Endothelial cell of umbilical vein (primary cell): ENCODE results near the gene MAP2K5. TPM values are rescaled to one million over a fixed set of nuclear protein-coding genes. Genes with fewer than 3 reads are reported as not detected.

Source experiments
- BruUV-seq: library from RNA; stranded (reverse); fragments of 400-500 nt; replicated peaks from 2 replicates; lab custom pipeline; 2021; lab: Mats Ljungman, UMichigan
- CTCF ChIA-PET: fragments of 300-600, 350-600 bp; sonication (Branson Sonifier 250); formaldehyde crosslinking; loops from one replicate; lab custom pipeline; 2021; ENCODE audit warnings: antibody characterized with exemption, inconsistent platforms; lab: Charles Lee
- POLR2A ChIA-PET: fragments of 300-600, 350-600 bp; sonication (Branson Sonifier 250); formaldehyde crosslinking; loops from one replicate; lab custom pipeline; 2021; ENCODE audit warnings: antibody characterized with exemption, inconsistent platforms; lab: Charles Lee
- DNase-seq: peaks from one replicate; pipeline ENCODE4 v3.0.0-alpha.2; 2011; ENCODE audit warnings: low read depth, low spot score
- FAIRE-seq: peaks from 2 replicates; lab custom pipeline; 2011; peaks lifted over from hg19 to GRCh38; lab: Jason Lieb, UNC
- H2AFZ ChIP-seq: 2 replicates; pipeline ENCODE4 v1.6.0; 2012; ENCODE audit warnings: low read depth, low read length, control low read depth, inconsistent platforms
- H3K27ac ChIP-seq: 2 replicates; pipeline ENCODE4 v1.5.1; 2011; ENCODE audit warnings: low read depth, mild to moderate bottlenecking, control low read depth, low read length, moderate library complexity; ENCODE audit not compliant: insufficient read depth
- H3K27me3 ChIP-seq, 2 experiments: 2 replicates each; pipeline versions ENCODE4 v1.6.0 to v1.6.1; 2011; ENCODE audit warnings: low read length in 2 of 2, mixed read lengths in 1 of 2; ENCODE audit not compliant: control insufficient read depth in 2 of 2, insufficient read depth in 2 of 2
- H3K36me3 ChIP-seq, 2 experiments: 2 replicates in 1 of 2; 3 replicates in 1 of 2; pipeline ENCODE4 v1.5.1; 2011; ENCODE audit warnings: low read length in 2 of 2, mild to moderate bottlenecking in 1 of 2, moderate library complexity in 1 of 2; ENCODE audit not compliant: control insufficient read depth in 2 of 2, insufficient read depth in 2 of 2; ENCODE audit errors: extremely low read depth in 1 of 2
- H3K4me1 ChIP-seq: 3 replicates; pipeline ENCODE4 v1.5.1; 2011; ENCODE audit warnings: mild to moderate bottlenecking, low read length; ENCODE audit not compliant: control insufficient read depth, insufficient read depth; ENCODE audit errors: extremely low read depth
- H3K4me2 ChIP-seq: 2 replicates; pipeline ENCODE4 v1.6.1; 2011; ENCODE audit warnings: low read length, control low read depth, mixed read lengths; ENCODE audit not compliant: insufficient read depth
- H3K4me3 ChIP-seq, 3 experiments: fragments of 200-600 bp in 1 of 3; sonication (generic), shearing (Covaris generic) in 1 of 3; replicated peaks in 1 of 3; 2 replicates each; pipeline ENCODE4 v1.5.1; 2011 to 2016; ENCODE audit warnings: control low read depth in 3 of 3, low read length in 3 of 3, mild to moderate bottlenecking in 2 of 3, inconsistent platforms in 1 of 3, low read depth in 1 of 3, moderate library complexity in 1 of 3; ENCODE audit not compliant: insufficient read depth in 1 of 3
- H3K79me2 ChIP-seq: 2 replicates; pipeline ENCODE4 v1.6.0; 2012; ENCODE audit warnings: low read length, inconsistent platforms; ENCODE audit not compliant: control insufficient read depth, insufficient read depth
- H3K9ac ChIP-seq: replicated peaks from 2 replicates; pipeline ENCODE3; 2011; ENCODE audit warnings: low read length, control low read depth; ENCODE audit not compliant: insufficient read depth; ENCODE audit errors: extremely low read depth
- H3K9me1 ChIP-seq: replicated peaks from 3 replicates; pipeline ENCODE4 v1.6.0; 2011; ENCODE audit warnings: mild to moderate bottlenecking, low read length; ENCODE audit not compliant: control insufficient read depth, insufficient read depth; ENCODE audit errors: extremely low read depth
- H3K9me3 ChIP-seq: replicated peaks from 2 replicates; pipeline ENCODE4 v1.5.1; 2012; ENCODE audit warnings: low read length, inconsistent platforms; ENCODE audit not compliant: control insufficient read depth, insufficient read depth
- H4K20me1 ChIP-seq: replicated peaks from 2 replicates; pipeline ENCODE3; 2011; ENCODE audit warnings: mild to moderate bottlenecking, low read length; ENCODE audit not compliant: control insufficient read depth, insufficient read depth; ENCODE audit errors: extremely low read depth
- EZH2 ChIP-seq: IDR thresholded peaks from 2 replicates; pipeline ENCODE4 v1.6.1; 2012; ENCODE audit warnings: borderline replicate concordance, low read depth, mild to moderate bottlenecking, moderate library complexity, low read length, inconsistent platforms; ENCODE audit not compliant: severe bottlenecking
- FOS ChIP-seq: IDR thresholded peaks from 2 replicates; pipeline ENCODE4 v1.6.1; 2011; ENCODE audit warnings: mild to moderate bottlenecking, low read length, moderate library complexity, borderline replicate concordance; ENCODE audit not compliant: insufficient read depth
- GATA2 ChIP-seq: IDR thresholded peaks from 2 replicates; pipeline ENCODE4 v1.7.0; 2011; ENCODE audit warnings: low read depth, mild to moderate bottlenecking, moderate library complexity, mixed read lengths, low read length; ENCODE audit not compliant: insufficient read length, insufficient read depth
- JUN ChIP-seq: IDR thresholded peaks from 2 replicates; pipeline ENCODE4 v1.6.1; 2011; ENCODE audit warnings: borderline replicate concordance, low read depth; ENCODE audit not compliant: insufficient read length, insufficient read depth
- MYC ChIP-seq: IDR thresholded peaks from one replicate; pipeline ENCODE4 v1.6.1; 2011; ENCODE audit warnings: mild to moderate bottlenecking, low read depth, low read length
- POLR2A ChIP-seq: IDR thresholded peaks from 2 replicates; pipeline ENCODE4 v1.6.1; 2012; ENCODE audit warnings: low read depth, mild to moderate bottlenecking, control low read depth, low read length
- POLR2AphosphoS5 ChIP-seq: IDR thresholded peaks from 2 replicates; pipeline ENCODE4 v1.6.1; 2012; ENCODE audit warnings: low read depth, mild to moderate bottlenecking, control low read depth, low read length, moderate library complexity; ENCODE audit not compliant: insufficient read depth
- dilution Hi-C: fragments of 300-500 bp; cut with MboI; formaldehyde crosslinking; loops from one replicate; pipeline ENCODE4 v1.15.0; 2019; ENCODE audit warnings: low sequenced_read_pairs; ENCODE audit not compliant: extremely low pct_ligation_motif_present
- intact Hi-C: fragments of 100-400 bp; cut with micrococcal nuclease; formaldehyde crosslinking; loops from one replicate; pipeline ENCODE4 v1.10.0; 2022
- polyA plus RNA-seq, 4 experiments: library from polyadenylated mRNA; depleted of rRNA in 3 of 4; stranded (reverse) in 3 of 4; unstranded in 1 of 4; fragments of >200 nt; gene quantifications; 2 replicates each; pipeline versions ENCODE4 v1.2.1 to v1.2.3, GENCODE V29; 2011 to 2012; ENCODE audit warnings: missing spikeins in 1 of 4
- total RNA-seq: library from RNA; stranded (reverse); gene quantifications from 2 replicates; pipeline ENCODE4 v1.2.3, GENCODE V29; 2021
- TF ChIP-seq, protein P1 (sequence below), 2 donors: IDR thresholded peaks; 1 replicate in 1 of 2; 2 replicates in 1 of 2; pipeline ENCODE4 v1.5.1; 2011; ENCODE audit warnings: low read length in 2 of 2, mild to moderate bottlenecking in 2 of 2, moderate library complexity in 2 of 2, control low read depth in 1 of 2, inconsistent platforms in 1 of 2, low read depth in 1 of 2; ENCODE audit not compliant: insufficient read depth in 1 of 2; ENCODE audit errors: extremely low read depth in 1 of 2
- TF ChIP-seq, protein P2 (sequence below): IDR thresholded peaks from 2 replicates; pipeline ENCODE4 v1.6.1; 2011; ENCODE audit not compliant: insufficient read depth, insufficient read length

MAP2K5 gene
- total and polyA plus RNA-seq, 2 donors (not counting 3 experiments of a cell fraction or from before 2014, with no cell fraction given): 4.9 to 24.7 TPM

DNA sequence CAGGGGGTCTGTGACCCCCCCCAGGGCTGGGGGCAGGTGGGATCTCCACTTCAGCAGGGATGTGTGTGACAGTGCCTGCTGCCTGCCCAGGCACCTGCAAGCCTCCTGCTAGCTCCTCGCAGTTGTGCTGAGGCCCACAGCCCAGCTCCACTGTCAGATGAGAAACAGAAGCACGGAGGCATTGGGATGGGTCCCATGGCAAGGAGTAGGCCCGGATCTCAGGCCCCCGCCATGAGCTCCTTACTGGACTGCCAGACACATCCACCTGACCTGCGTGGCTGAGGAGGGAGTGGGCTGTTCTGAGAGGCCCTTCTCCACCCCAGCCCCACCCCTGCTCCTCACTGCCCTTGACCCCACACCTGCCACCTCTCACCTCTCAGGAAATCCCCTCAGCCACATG, 264.6 kb downstream of the MAP2K5 start:
- POLR2A ChIA-PET: no interaction called here
- H3K4me3 ChIP-seq: no peak overlapping the region
- H3K27me3 ChIP-seq: no peaks in the 10 kb centered on the region
- dilution Hi-C loops: no loop called here
- H3K36me3 ChIP-seq: no peaks in the 10 kb centered on the region
- no peaks in the 10 kb centered on the region for H3K4me1 ChIP-seq
- no peaks in the 10 kb centered on the region for H3K9me1 ChIP-seq
- no TSS peak for BruUV-seq
- H3K79me2 ChIP-seq: no peaks in the 10 kb centered on the region
- no peak overlapping the region for H3K4me2 ChIP-seq
- DNase-seq: no peak
- H4K20me1 ChIP-seq: no peaks in the 10 kb centered on the region
- CTCF ChIA-PET: no interaction called here
- no peak overlapping the region for H2AFZ ChIP-seq
- intact Hi-C loops: no loop called here
- FAIRE-seq: no peak
- no peaks in the 10 kb centered on the region for H3K9me3 ChIP-seq
- TF ChIP-seq GATA2 (no peak), FOS (no peak), JUN (no peak), MYC (no peak), EZH2 (no peak), POLR2A (no peak), POLR2AphosphoS5 (no peak)
- TF ChIP-seq, protein P1, sequence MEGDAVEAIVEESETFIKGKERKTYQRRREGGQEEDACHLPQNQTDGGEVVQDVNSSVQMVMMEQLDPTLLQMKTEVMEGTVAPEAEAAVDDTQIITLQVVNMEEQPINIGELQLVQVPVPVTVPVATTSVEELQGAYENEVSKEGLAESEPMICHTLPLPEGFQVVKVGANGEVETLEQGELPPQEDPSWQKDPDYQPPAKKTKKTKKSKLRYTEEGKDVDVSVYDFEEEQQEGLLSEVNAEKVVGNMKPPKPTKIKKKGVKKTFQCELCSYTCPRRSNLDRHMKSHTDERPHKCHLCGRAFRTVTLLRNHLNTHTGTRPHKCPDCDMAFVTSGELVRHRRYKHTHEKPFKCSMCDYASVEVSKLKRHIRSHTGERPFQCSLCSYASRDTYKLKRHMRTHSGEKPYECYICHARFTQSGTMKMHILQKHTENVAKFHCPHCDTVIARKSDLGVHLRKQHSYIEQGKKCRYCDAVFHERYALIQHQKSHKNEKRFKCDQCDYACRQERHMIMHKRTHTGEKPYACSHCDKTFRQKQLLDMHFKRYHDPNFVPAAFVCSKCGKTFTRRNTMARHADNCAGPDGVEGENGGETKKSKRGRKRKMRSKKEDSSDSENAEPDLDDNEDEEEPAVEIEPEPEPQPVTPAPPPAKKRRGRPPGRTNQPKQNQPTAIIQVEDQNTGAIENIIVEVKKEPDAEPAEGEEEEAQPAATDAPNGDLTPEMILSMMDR (IDR thresholded peaks at IDR 0.05; ENCODE audit: extremely low read depth in 1 of 2, insufficient read depth in 1 of 2, low read depth in 1 of 2, low read length in 2 of 2): no peak
- TF ChIP-seq, protein P2, sequence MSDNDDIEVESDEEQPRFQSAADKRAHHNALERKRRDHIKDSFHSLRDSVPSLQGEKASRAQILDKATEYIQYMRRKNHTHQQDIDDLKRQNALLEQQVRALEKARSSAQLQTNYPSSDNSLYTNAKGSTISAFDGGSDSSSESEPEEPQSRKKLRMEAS: no peak
- H3K27ac ChIP-seq: no peak overlapping the region
- H3K9ac ChIP-seq: no peak overlapping the region
